Measurements from ENCODE around the gene RBFOX2. TPM values are rescaled to one million over a fixed set of nuclear protein-coding genes. Genes with fewer than 3 reads are reported as not detected.

Gene RBFOX2
- polyA plus RNA-seq, 2 of the 4 experiments (the other 2 are of a cell fraction): 30.3 to 77.7 TPM

DNA sequence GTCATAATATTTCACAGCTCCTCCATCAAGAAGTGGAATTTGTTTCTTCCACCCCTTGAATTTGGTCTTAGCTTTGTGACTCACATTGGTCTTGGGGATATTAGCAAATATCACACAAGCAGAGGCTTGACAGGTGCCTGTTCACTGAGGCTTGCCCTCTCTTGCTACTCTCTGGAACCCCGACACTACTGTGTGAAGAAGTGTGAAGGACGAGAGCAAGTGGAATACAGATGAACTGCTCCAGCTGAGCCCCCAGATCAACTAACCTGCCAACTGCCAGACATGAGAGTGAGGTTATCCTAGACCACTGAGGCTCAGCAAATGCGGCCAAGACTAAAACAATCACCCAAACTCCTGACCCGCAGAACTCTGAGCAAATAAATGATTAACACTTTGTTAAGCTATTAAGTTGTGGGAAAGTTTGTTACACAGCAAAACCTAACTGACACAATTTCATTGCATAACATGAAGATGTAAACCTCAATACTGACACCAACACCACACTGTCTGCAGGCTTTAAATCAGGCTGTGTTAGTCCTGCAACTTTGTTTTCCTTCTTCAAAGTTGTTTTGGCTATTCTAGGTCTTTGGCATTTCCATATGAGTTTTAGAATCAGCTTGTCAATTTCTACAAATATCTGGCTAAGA lies 168.4 kb downstream of the RBFOX2 start:
- TF ChIP-seq POLR2AphosphoS2 (conservative IDR thresholded peaks at IDR 0.05; ENCODE audit: low read length) (no peak), ZNF302 (CRISPR knock-in tag; IDR thresholded peaks at IDR 0.05) (no peak), ESRRA (IDR thresholded peaks at IDR 0.05; ENCODE audit: borderline replicate concordance, low read length) (no peak), ZC3H11A (IDR thresholded peaks at IDR 0.05) (no peak), HOXA7 (CRISPR knock-in tag; IDR thresholded peaks at IDR 0.05) (no peak), MAX (IDR thresholded peaks at IDR 0.05) (no peak), HOXB13 (CRISPR knock-in tag; IDR thresholded peaks at IDR 0.05; ENCODE audit: low read depth) (no peak), POLR2A (IDR thresholded peaks at IDR 0.05; ENCODE audit: low read length) (no peak), NFE2L2 (conservative IDR thresholded peaks at IDR 0.05; ENCODE audit: low read length) (no peak), KDM5A (IDR thresholded peaks at IDR 0.05) (no peak)
- ChIA-PET CTCF (interaction anchor here (0.7 kb wide), 1 partner anchor 11 kb away, joined by 3 read pairs; no protein-coding TSS in a partner anchor), POLR2A (no interaction called here)
- Histone ChIP-seq H3K4me1 (peaks cover 14% of the 10 kb centered on the region; the same call in 2 of the 3 replicates), H3K4me2 (no peak overlapping the region), H3K27ac (no peak overlapping the region), H3K4me3 (no peak overlapping the region), H3K9me3 (no peaks in the 10 kb centered on the region)
- 95% methylated on average over 4 of the region's 4 CpGs for WGBS (ENCODE audit: missing lambda C conversion rate)
- FAIRE-seq: no peak
- no peak for ATAC-seq
- no peak for DNase-seq (ENCODE audit: low read depth in 1 of 2, low spot score in 1 of 2)

DNA sequence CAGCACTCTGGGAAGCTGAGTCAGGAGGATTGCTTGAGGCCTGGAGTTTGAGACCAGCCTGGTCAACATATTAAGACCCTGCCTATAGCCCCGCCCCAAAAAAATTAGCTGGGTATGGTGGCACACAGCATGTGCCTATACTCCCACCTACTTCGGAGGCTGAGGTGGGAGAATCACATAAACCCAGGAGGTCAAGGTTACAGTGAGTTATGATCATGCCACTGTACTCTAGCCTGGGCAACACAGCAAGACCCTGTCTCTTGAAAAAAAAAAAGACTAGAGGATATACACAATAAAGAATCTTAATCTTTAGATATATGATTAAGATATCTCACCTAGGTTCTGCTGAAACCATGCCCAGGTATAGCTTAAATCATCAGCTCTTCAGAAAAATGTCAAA lies 174.3 kb downstream of the RBFOX2 start:
- no peak overlapping the region for H3K27ac ChIP-seq
- ChIA-PET CTCF (interaction anchor here (0.6 to 1.8 kb wide), 2 partner anchors 11 to 45 kb away, joined by 4 to 6 read pairs; no protein-coding TSS in a partner anchor), POLR2A (no interaction called here)
- WGBS (ENCODE audit: missing lambda C conversion rate): 93% methylated on average over 2 of the region's 2 CpGs
- H3K9me3 ChIP-seq: no peaks in the 10 kb centered on the region
- peaks cover 11% of the 10 kb centered on the region; the same call in 2 of the 3 replicates for H3K4me1 ChIP-seq
- TF ChIP-seq PHF8 (IDR thresholded peaks at IDR 0.05; ENCODE audit: borderline replicate concordance, low read depth): no peak
- TF ChIP-seq HOXA7 (CRISPR knock-in tag; IDR thresholded peaks at IDR 0.05): no peak
- TF ChIP-seq RARB (CRISPR knock-in tag; IDR thresholded peaks at IDR 0.05): no peak
- TF ChIP-seq POLR2AphosphoS2 (conservative IDR thresholded peaks at IDR 0.05; ENCODE audit: low read length): no peak
- TF ChIP-seq CEBPB (IDR thresholded peaks at IDR 0.05): no peak
- TF ChIP-seq SMC3 (IDR thresholded peaks at IDR 0.05): no peak
- no peak for TF ChIP-seq ATOH8 (CRISPR knock-in tag; IDR thresholded peaks at IDR 0.05; ENCODE audit: low read depth)
- no peak for TF ChIP-seq CBX8 (IDR thresholded peaks at IDR 0.05)
- TF ChIP-seq JUN (IDR thresholded peaks at IDR 0.05): no peak
- no peak for TF ChIP-seq BHLHE40 (IDR thresholded peaks at IDR 0.05; ENCODE audit: low read depth, low read length)
- no peak for TF ChIP-seq USF2 (IDR thresholded peaks at IDR 0.05)
- no peak for FAIRE-seq
- no peak for ATAC-seq
- no peak overlapping the region for H3K4me2 ChIP-seq
- DNase-seq (ENCODE audit: low read depth in 1 of 2, low spot score in 1 of 2): no peak
- H3K4me3 ChIP-seq: no peak overlapping the region

DNA sequence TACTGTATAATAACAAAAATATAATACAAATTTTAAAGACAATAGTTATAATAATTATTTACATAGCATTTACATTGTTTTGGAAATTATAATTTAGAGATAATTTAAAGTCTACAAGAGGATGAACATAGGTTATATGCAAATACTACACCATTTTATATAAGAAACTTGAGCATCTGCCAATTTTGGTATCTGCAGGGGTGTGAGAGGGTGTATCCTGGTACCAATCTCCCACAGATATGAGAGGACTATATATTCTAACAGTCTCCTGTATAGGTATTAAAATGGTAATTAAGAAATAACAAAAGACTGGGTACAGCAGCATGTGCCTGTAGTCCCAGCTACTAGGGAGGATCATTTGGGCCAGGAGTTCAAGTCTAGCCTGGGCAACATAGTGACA lies 176.5 kb downstream of the RBFOX2 start:
- Histone ChIP-seq H3K27ac (no peak overlapping the region), H3K4me1 (peaks cover 29% of the 10 kb centered on the region), H3K4me3 (no peak overlapping the region), H3K4me2 (no peak overlapping the region), H3K9me3 (no peaks in the 10 kb centered on the region)
- FAIRE-seq: no peak
- ChIA-PET POLR2A (no interaction called here), CTCF (no interaction called here)
- DNase-seq (ENCODE audit: low read depth in 1 of 2, low spot score in 1 of 2): no peak
- TF ChIP-seq EHF (CRISPR knock-in tag; IDR thresholded peaks at IDR 0.05) (no peak), PHF8 (IDR thresholded peaks at IDR 0.05; ENCODE audit: borderline replicate concordance, low read depth) (no peak), TFCP2L1 (CRISPR knock-in tag; IDR thresholded peaks at IDR 0.05) (no peak), RCOR1 (IDR thresholded peaks at IDR 0.05; ENCODE audit: low read depth, low read length) (no peak), USF2 (IDR thresholded peaks at IDR 0.05) (no peak), ELK1 (IDR thresholded peaks at IDR 0.05; ENCODE audit: low read depth, low read length) (no peak)
- no peak for ATAC-seq
